Prostate gland (tissue), 2 donors: ENCODE results near the gene KRT39.

ENCODE experiments used
- CTCF ChIP-seq, 4 experiments: fragments of 200-600 bp in 2 of 4; fragments of 450-650 bp in 2 of 4; sonication (generic) in 2 of 4; IDR thresholded peaks; 1 replicate in 3 of 4; 2 replicates in 1 of 4; pipeline ENCODE4 v1.5.1; 2016 to 2019; ENCODE audit warnings: antibody characterized with exemption in 4 of 4, mild to moderate bottlenecking in 2 of 4, moderate library complexity in 2 of 4
- POLR2AphosphoS5 ChIP-seq: sonication (generic); formaldehyde crosslinking; IDR thresholded peaks from one replicate; pipeline ENCODE4 v1.6.1; 2017; ENCODE audit warnings: antibody characterized with exemption

DNA sequence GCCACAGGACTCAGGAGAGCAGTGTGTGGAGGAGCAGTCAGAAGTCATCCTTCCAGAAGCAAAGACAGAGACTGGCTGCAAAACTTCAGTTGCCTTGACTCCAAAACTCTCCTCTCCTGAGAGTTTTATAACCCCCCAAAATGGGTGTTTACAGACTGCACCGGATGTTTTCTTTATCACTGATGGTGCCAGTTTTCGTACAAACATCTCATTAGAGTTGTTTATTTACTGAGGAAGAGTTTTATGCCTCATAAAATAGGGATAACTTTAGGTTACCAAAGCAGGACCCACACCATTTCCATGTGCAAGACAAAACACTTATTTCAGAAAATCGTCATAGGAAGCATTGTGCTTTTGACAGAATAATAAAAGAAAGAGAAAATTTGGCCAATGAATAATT lies 17.5 kb upstream of the KRT39 start, which contains the start of gene KRT40:
- no peak for TF ChIP-seq CTCF (IDR thresholded peaks at IDR 0.05)
- TF ChIP-seq POLR2AphosphoS5: no peak
